ENCODE data around the gene SPTLC2. TPM values are rescaled to one million over a fixed set of nuclear protein-coding genes. Genes with fewer than 3 reads are reported as not detected.

The SPTLC2 gene
- total RNA-seq, 1 donor from 2014 or later: 23.1 TPM

GRCh38 chr14:77565289-77565993 is 51.0 kb downstream of the SPTLC2 start:
- no peak overlapping the region for H3K4me3 ChIP-seq
- intact Hi-C loops (cut with DNase I): no loop called here
- DNase-seq (ENCODE audit: extremely low spot score in 2 of 2): no peak
- TF ChIP-seq POLR2AphosphoS5 (IDR thresholded peaks at IDR 0.05; ENCODE audit: insufficient read depth in 1 of 2, low read depth in 1 of 2) (no peak), POLR2A (IDR thresholded peaks at IDR 0.05) (no peak), CTCF (IDR thresholded peaks at IDR 0.05) (no peak)
- H3K27me3 ChIP-seq: no peaks in the 10 kb centered on the region
- H3K27ac ChIP-seq: no peak overlapping the region
- H3K9me3 ChIP-seq: no peaks in the 10 kb centered on the region
- peaks cover 0 to 4% of the 10 kb centered on the region in 2 donors for H3K36me3 ChIP-seq
- no peaks in the 10 kb centered on the region for H3K4me1 ChIP-seq

- Histone ChIP-seq H3K9me3 (no peaks in the 10 kb centered on the region), H3K4me3 (no peak overlapping the region), H3K27ac (no peak overlapping the region), H3K36me3 (peaks cover 0 to 11% of the 10 kb centered on the region in 2 donors), H3K27me3 (no peaks in the 10 kb centered on the region), H3K4me1 (no peaks in the 10 kb centered on the region)
- intact Hi-C loops (cut with DNase I): no loop called here
- DNase-seq (ENCODE audit: extremely low spot score in 2 of 2): no peak
- TF ChIP-seq POLR2A (IDR thresholded peaks at IDR 0.05): no peak
- no peak for TF ChIP-seq POLR2AphosphoS5 (IDR thresholded peaks at IDR 0.05; ENCODE audit: insufficient read depth in 1 of 2, low read depth in 1 of 2)
- no peak for TF ChIP-seq CTCF (IDR thresholded peaks at IDR 0.05)
These were observed 53.8 kb downstream of the SPTLC2 start for GRCh38 chr14:77562681-77563080.

- no peak for DNase-seq (ENCODE audit: extremely low spot score in 2 of 2)
- Histone ChIP-seq H3K9me3 (no peaks in the 10 kb centered on the region), H3K4me1 (no peaks in the 10 kb centered on the region), H3K27me3 (no peaks in the 10 kb centered on the region), H3K4me3 (no peak overlapping the region), H3K36me3 (peaks cover 0 to 14% of the 10 kb centered on the region in 2 donors), H3K27ac (no peak overlapping the region)
- intact Hi-C loops (cut with DNase I): no loop called here
- TF ChIP-seq POLR2A (IDR thresholded peaks at IDR 0.05) (no peak), CTCF (IDR thresholded peaks at IDR 0.05) (no peak)
These were observed 54.6 kb downstream of the SPTLC2 start for GRCh38 chr14:77561881-77562280.

- Histone ChIP-seq H3K4me3 (no peak overlapping the region), H3K9me3 (no peaks in the 10 kb centered on the region), H3K27me3 (no peaks in the 10 kb centered on the region), H3K27ac (no peak overlapping the region), H3K36me3 (peaks cover 0 to 30% of the 10 kb centered on the region in 2 donors), H3K4me1 (no peaks in the 10 kb centered on the region)
- intact Hi-C loops (cut with DNase I): no loop called here
- DNase-seq (ENCODE audit: extremely low spot score in 2 of 2): no peak
- TF ChIP-seq CTCF (IDR thresholded peaks at IDR 0.05): no peak
- TF ChIP-seq POLR2AphosphoS5 (IDR thresholded peaks at IDR 0.05; ENCODE audit: insufficient read depth in 1 of 2, low read depth in 1 of 2): no peak
- TF ChIP-seq POLR2A (IDR thresholded peaks at IDR 0.05): no peak
These were observed 57.1 kb downstream of the SPTLC2 start for GRCh38 chr14:77559381-77559780.

GRCh38 chr14:77557391-77557790 is 59.0 kb downstream of the SPTLC2 start:
- Histone ChIP-seq H3K4me3 (no peak overlapping the region), H3K9me3 (no peaks in the 10 kb centered on the region), H3K4me1 (no peaks in the 10 kb centered on the region), H3K27me3 (no peaks in the 10 kb centered on the region), H3K27ac (no peak overlapping the region), H3K36me3 (peaks cover 0 to 30% of the 10 kb centered on the region in 2 donors)
- intact Hi-C loops (cut with DNase I): no loop called here
- TF ChIP-seq POLR2A (IDR thresholded peaks at IDR 0.05) (no peak), CTCF (IDR thresholded peaks at IDR 0.05) (no peak), POLR2AphosphoS5 (IDR thresholded peaks at IDR 0.05; ENCODE audit: insufficient read depth in 1 of 2, low read depth in 1 of 2) (no peak)
- no peak for DNase-seq (ENCODE audit: extremely low spot score in 2 of 2)
